K562 (cell line): ENCODE measurements around the gene NSMCE1.

Experiments used
- CUX1 ChIP-seq: fragments of 200-800 bp; sonication (Bioruptor generic); IDR thresholded peaks from 2 replicates; pipeline ENCODE4 v1.6.1; 2016; ENCODE audit warnings: missing genetic modification characterization, missing compliant biosample characterization
- ETV6 ChIP-seq, 3 experiments: fragments of 150-350 bp in 1 of 3; sonication (generic) in 1 of 3; formaldehyde crosslinking in 1 of 3; IDR thresholded peaks; 2 replicates each; pipeline versions ENCODE4 v1.6.1 to v1.8.0; 2014 to 2022; ENCODE audit warnings: borderline replicate concordance in 2 of 3, low read depth in 2 of 3, antibody characterized with exemption in 1 of 3, low read length in 1 of 3, mild to moderate bottlenecking in 1 of 3, missing genetic modification reagents in 1 of 3
- GATA2 ChIP-seq: sonication (generic); formaldehyde crosslinking; IDR thresholded peaks from 2 replicates; pipeline ENCODE4 v1.4.0; 2020; ENCODE audit warnings: mild to moderate bottlenecking, missing genetic modification reagents
- HDAC3 ChIP-seq: fragments of 450-650 bp; IDR thresholded peaks from 2 replicates; pipeline ENCODE4 v1.6.1; 2018; ENCODE audit warnings: borderline replicate concordance, mild to moderate bottlenecking, moderate library complexity; ENCODE audit not compliant: partially characterized antibody
- HEY1 ChIP-seq: fragments of 250-450 bp; sonication (Bioruptor Pico); IDR thresholded peaks from 2 replicates; pipeline ENCODE4 v1.5.0; 2020; ENCODE audit warnings: mild to moderate bottlenecking, moderate library complexity, borderline replicate concordance
- RBM22 ChIP-seq: fragments of 200-400 bp; formaldehyde crosslinking; IDR thresholded peaks from 2 replicates; pipeline ENCODE4 v1.6.1; 2018; ENCODE audit warnings: low read length, low read depth; ENCODE audit not compliant: poor library complexity, severe bottlenecking
- SMARCB1 ChIP-seq: IDR thresholded peaks from 2 replicates; pipeline ENCODE4 v1.6.1; 2011; ENCODE audit warnings: improper control_type of control experiment, low read depth; ENCODE audit not compliant: insufficient read length
- SNAPC5 ChIP-seq: fragments of 250-450 bp; sonication (Bioruptor Pico); IDR thresholded peaks from 2 replicates; pipeline ENCODE4 v1.8.0; 2021; ENCODE audit warnings: moderate library complexity, mild to moderate bottlenecking, inconsistent platforms
- ZHX1 ChIP-seq: fragments of 150-350 bp; conservative IDR thresholded peaks from 2 replicates; pipeline ENCODE4 v1.6.1; 2014; ENCODE audit warnings: low read length
- ZNF146 ChIP-seq: IDR thresholded peaks from one replicate; pipeline ENCODE4 v1.6.1; 2018; ENCODE audit warnings: missing compliant biosample characterization; ENCODE audit not compliant: unreplicated experiment
- ZNF224 ChIP-seq: sonication (generic); formaldehyde crosslinking; IDR thresholded peaks from 2 replicates; pipeline ENCODE4 v1.8.0; 2022; ENCODE audit warnings: mild to moderate bottlenecking, missing genetic modification reagents
- TF ChIP-seq, protein P1 (sequence below), 3 experiments: IDR thresholded peaks in 2 of 3; conservative IDR thresholded peaks in 1 of 3; 2 replicates each; pipeline ENCODE4 v1.5.1; 2011 to 2012; ENCODE audit warnings: low read length in 3 of 3, mild to moderate bottlenecking in 3 of 3, control low read depth in 2 of 3, improper control_type of control experiment in 1 of 3, inconsistent platforms in 1 of 3, low read depth in 1 of 3, mixed read lengths in 1 of 3, moderate library complexity in 1 of 3; ENCODE audit not compliant: insufficient read depth in 2 of 3
- TF ChIP-seq, protein P2 (sequence below), 2 experiments: fragments of 450-650 bp in 1 of 2; sonication (generic) in 1 of 2; formaldehyde crosslinking in 1 of 2; IDR thresholded peaks in 1 of 2; conservative IDR thresholded peaks in 1 of 2; 2 replicates each; pipeline versions ENCODE4 v1.6.1 to v1.8.1; 2016 to 2023; ENCODE audit warnings: mild to moderate bottlenecking in 2 of 2, moderate library complexity in 2 of 2, inconsistent platforms in 1 of 2, missing genetic modification reagents in 1 of 2
- TF ChIP-seq, protein P3 (sequence below): fragments of 250-450 bp; sonication (Bioruptor Pico); IDR thresholded peaks from 2 replicates; pipeline ENCODE4 v1.4.0; 2020; ENCODE audit warnings: mild to moderate bottlenecking, moderate library complexity, borderline replicate concordance

GRCh38 chr16:27308792-27309191, 40.2 kb upstream of the NSMCE1 start:
- no peak for TF ChIP-seq GATA2 (CRISPR knock-in tag)
- no peak for TF ChIP-seq ZNF146 (CRISPR knock-in tag)
- TF ChIP-seq ETV6 (IDR thresholded peaks at IDR 0.05; ENCODE audit: borderline replicate concordance in 1 of 2, low read depth in 2 of 2, low read length in 1 of 2), result no peak
- TF ChIP-seq ETV6 (CRISPR knock-in tag; IDR thresholded peaks at IDR 0.05; ENCODE audit: borderline replicate concordance), result no peak
- no peak for TF ChIP-seq ZNF224 (CRISPR knock-in tag)
- TF ChIP-seq CUX1 (CRISPR knock-in tag), result no peak
- TF ChIP-seq RBM22, result no peak
- TF ChIP-seq, protein P1, sequence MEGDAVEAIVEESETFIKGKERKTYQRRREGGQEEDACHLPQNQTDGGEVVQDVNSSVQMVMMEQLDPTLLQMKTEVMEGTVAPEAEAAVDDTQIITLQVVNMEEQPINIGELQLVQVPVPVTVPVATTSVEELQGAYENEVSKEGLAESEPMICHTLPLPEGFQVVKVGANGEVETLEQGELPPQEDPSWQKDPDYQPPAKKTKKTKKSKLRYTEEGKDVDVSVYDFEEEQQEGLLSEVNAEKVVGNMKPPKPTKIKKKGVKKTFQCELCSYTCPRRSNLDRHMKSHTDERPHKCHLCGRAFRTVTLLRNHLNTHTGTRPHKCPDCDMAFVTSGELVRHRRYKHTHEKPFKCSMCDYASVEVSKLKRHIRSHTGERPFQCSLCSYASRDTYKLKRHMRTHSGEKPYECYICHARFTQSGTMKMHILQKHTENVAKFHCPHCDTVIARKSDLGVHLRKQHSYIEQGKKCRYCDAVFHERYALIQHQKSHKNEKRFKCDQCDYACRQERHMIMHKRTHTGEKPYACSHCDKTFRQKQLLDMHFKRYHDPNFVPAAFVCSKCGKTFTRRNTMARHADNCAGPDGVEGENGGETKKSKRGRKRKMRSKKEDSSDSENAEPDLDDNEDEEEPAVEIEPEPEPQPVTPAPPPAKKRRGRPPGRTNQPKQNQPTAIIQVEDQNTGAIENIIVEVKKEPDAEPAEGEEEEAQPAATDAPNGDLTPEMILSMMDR (IDR thresholded peaks at IDR 0.05 in 2 of 3, conservative IDR thresholded peaks at IDR 0.05 in 1 of 3; ENCODE audit: insufficient read depth in 2 of 3, low read depth in 1 of 3, low read length in 3 of 3), result no peak
- TF ChIP-seq ZHX1, result no peak
- TF ChIP-seq HEY1 (CRISPR knock-in tag), result no peak
- TF ChIP-seq HDAC3, result no peak
- TF ChIP-seq SMARCB1, result no peak
- TF ChIP-seq, protein P2, sequence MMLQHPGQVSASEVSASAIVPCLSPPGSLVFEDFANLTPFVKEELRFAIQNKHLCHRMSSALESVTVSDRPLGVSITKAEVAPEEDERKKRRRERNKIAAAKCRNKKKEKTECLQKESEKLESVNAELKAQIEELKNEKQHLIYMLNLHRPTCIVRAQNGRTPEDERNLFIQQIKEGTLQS (IDR thresholded peaks at IDR 0.05), result no peak
- TF ChIP-seq, protein P2 (CRISPR knock-in tag; conservative IDR thresholded peaks at IDR 0.05), result no peak
- TF ChIP-seq, protein P3, sequence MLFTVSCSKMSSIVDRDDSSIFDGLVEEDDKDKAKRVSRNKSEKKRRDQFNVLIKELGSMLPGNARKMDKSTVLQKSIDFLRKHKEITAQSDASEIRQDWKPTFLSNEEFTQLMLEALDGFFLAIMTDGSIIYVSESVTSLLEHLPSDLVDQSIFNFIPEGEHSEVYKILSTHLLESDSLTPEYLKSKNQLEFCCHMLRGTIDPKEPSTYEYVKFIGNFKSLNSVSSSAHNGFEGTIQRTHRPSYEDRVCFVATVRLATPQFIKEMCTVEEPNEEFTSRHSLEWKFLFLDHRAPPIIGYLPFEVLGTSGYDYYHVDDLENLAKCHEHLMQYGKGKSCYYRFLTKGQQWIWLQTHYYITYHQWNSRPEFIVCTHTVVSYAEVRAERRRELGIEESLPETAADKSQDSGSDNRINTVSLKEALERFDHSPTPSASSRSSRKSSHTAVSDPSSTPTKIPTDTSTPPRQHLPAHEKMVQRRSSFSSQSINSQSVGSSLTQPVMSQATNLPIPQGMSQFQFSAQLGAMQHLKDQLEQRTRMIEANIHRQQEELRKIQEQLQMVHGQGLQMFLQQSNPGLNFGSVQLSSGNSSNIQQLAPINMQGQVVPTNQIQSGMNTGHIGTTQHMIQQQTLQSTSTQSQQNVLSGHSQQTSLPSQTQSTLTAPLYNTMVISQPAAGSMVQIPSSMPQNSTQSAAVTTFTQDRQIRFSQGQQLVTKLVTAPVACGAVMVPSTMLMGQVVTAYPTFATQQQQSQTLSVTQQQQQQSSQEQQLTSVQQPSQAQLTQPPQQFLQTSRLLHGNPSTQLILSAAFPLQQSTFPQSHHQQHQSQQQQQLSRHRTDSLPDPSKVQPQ (CRISPR knock-in tag), result no peak
- TF ChIP-seq SNAPC5 (CRISPR knock-in tag), result no peak
